Activated naive CD4-positive, alpha-beta T cell treated with anti-CD3 and anti-CD28 coated beads, Interleukin-2, amount 10 ng/mL, durations not matched to agents 7 days and 5 days (primary cell): Measurements from ENCODE around the gene MTHFD1L.
"Not testable (repeated sequence)": the region's sequence is repeated elsewhere in the genome, so short reads cannot be mapped to it uniquely, and the experiment has no call there.

ENCODE experiments used
- CTCF ChIA-PET: fragments of 350-600 bp; sonication (Branson Sonifier 250); formaldehyde crosslinking; loops from one replicate; lab custom pipeline; 2021; ENCODE audit warnings: antibody characterized with exemption; lab: Charles Lee
- DNase-seq: peaks from one replicate; pipeline ENCODE4 v3.0.0-alpha.2; 2020
- H3K27ac Mint-ChIP-seq: one replicate; pipeline ENCODE4 v1.8.0; 2021; ENCODE audit warnings: mild to moderate bottlenecking, moderate library complexity, mixed read lengths
- H3K27me3 Mint-ChIP-seq: one replicate; pipeline ENCODE4 v1.8.0; 2021; ENCODE audit warnings: mild to moderate bottlenecking, mixed read lengths
- H3K36me3 Mint-ChIP-seq: one replicate; pipeline ENCODE4 v1.8.0; 2021; ENCODE audit warnings: mixed read lengths
- H3K4me1 Mint-ChIP-seq: one replicate; pipeline ENCODE4 v1.8.0; 2021; ENCODE audit warnings: mixed read lengths
- H3K4me3 Mint-ChIP-seq: one replicate; pipeline ENCODE4 v1.8.0; 2021; ENCODE audit warnings: mild to moderate bottlenecking, moderate library complexity, mixed read lengths
- H3K9me3 Mint-ChIP-seq: one replicate; pipeline ENCODE4 v1.8.0; 2021; ENCODE audit warnings: mixed read lengths

Gene MTHFD1L

GRCh38 chr6:151034825-151035781, 169.6 kb downstream of the MTHFD1L start:
- Mint-ChIP-seq H3K9me3 (no peaks in the 10 kb centered on the region), H3K4me1 (no peaks in the 10 kb centered on the region), H3K4me3 (no peak overlapping the region), H3K27me3 (no peaks in the 10 kb centered on the region), H3K27ac (no peak overlapping the region), H3K36me3 (peaks cover 39% of the 10 kb centered on the region)
- CTCF ChIA-PET = interaction anchor here (0.9 kb wide), 1 partner anchor 32 kb away, joined by 5 read pairs; no protein-coding TSS in a partner anchor
- DNase-seq = no peak

DNA sequence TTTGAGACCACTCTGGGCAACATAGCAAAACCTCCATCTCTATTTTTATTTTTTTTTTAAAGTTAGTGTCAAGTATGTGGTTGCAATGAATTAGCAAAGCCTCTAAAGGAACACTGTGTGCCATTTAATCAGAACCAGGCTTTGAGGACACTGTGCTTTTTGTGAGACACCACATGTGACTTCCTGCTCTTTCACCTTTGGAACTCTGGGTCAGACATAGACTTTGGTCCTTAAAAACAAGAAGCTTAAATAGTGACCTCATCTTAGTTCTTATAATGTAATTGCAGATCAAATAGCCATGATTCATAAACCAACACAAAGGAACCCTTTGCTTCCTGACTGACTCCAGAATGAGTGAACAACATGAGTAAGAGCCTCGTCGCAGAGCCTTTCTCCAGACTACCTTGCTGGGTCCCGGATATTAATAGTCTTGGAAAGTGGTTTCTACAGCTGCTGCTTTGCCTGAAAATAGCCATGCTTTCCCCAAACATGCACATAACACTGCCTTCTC, 170.8 kb downstream of the MTHFD1L start:
- H3K9me3 Mint-ChIP-seq, H3K4me3 Mint-ChIP-seq, DNase-seq, H3K27ac Mint-ChIP-seq, H3K4me1 Mint-ChIP-seq, H3K27me3 Mint-ChIP-seq: not testable (repeated sequence)
- CTCF ChIA-PET = interaction anchor here (1.8 kb wide), 1 partner anchor 289 kb away, joined by 5 read pairs; no protein-coding TSS in a partner anchor
- peaks cover 39% of the 10 kb centered on the region for H3K36me3 Mint-ChIP-seq

GRCh38 chr6:151036869-151037680, 171.6 kb downstream of the MTHFD1L start:
- no peak overlapping the region for H3K4me3 Mint-ChIP-seq
- peaks cover 7% of the 10 kb centered on the region for H3K4me1 Mint-ChIP-seq
- H3K9me3 Mint-ChIP-seq = no peaks in the 10 kb centered on the region
- H3K27ac Mint-ChIP-seq = no peak overlapping the region
- CTCF ChIA-PET = interaction anchor here (1.8 kb wide), 1 partner anchor 288 kb away, joined by 5 read pairs; no protein-coding TSS in a partner anchor
- DNase-seq = no peak
- peaks cover 35% of the 10 kb centered on the region for H3K36me3 Mint-ChIP-seq
- no peaks in the 10 kb centered on the region for H3K27me3 Mint-ChIP-seq

DNA sequence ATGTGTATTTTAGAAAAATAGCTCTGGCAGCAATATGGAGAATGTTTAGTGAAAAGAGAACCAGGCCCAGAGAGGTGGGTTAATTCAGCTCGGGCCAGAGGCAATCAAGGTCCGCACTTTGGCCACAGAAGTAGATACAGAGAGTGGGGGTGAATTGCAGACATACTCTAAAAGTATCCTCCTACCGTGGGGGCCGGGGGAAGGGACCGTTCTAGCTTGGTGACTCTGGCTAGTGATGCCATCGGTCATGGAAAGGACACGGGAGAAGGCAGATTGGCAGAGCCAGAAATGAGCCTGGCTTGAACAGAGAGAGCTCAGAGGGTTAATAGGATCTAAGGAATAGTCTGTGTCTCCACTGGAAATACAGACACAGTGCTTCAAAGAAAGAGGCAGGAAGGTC, 173.1 kb downstream of the MTHFD1L start:
- Mint-ChIP-seq H3K4me3 (no peak overlapping the region), H3K27me3 (no peaks in the 10 kb centered on the region), H3K36me3 (peaks cover 36% of the 10 kb centered on the region), H3K4me1 (peaks cover 7% of the 10 kb centered on the region), H3K27ac (no peak overlapping the region), H3K9me3 (no peaks in the 10 kb centered on the region)
- no peak for DNase-seq
- CTCF ChIA-PET = no interaction called here

- H3K27me3 Mint-ChIP-seq, H3K4me3 Mint-ChIP-seq, H3K9me3 Mint-ChIP-seq, H3K27ac Mint-ChIP-seq, H3K4me1 Mint-ChIP-seq, CTCF ChIA-PET, DNase-seq: not testable (repeated sequence)
- peaks cover 38% of the 10 kb centered on the region for H3K36me3 Mint-ChIP-seq
Measured at GRCh38 chr6:151040888-151041521, 175.5 kb downstream of the MTHFD1L start.

DNA sequence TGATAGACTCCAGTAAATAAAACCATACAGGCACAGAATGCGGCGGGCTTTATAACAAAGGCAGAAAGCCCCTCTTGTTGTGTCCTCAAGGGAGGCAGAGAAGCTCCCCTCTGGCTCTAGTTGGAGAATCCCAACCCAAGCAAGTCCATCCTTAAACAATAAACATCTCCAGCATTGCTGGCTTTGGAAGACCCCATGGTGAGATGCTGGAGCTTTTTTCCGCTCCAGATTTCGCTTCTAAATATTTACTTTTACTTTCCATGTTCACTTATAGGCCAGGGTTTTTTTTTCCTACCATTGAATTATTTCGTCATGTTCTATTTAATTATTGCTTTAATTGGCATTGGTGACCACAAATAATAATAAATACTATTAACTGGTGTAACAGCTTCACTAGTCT, 176.2 kb downstream of the MTHFD1L start:
- H3K4me1 Mint-ChIP-seq = peaks cover 7% of the 10 kb centered on the region
- peaks cover 40% of the 10 kb centered on the region for H3K36me3 Mint-ChIP-seq
- no peak overlapping the region for H3K27ac Mint-ChIP-seq
- no peaks in the 10 kb centered on the region for H3K9me3 Mint-ChIP-seq
- H3K4me3 Mint-ChIP-seq = no peak overlapping the region
- no peak for DNase-seq
- no peaks in the 10 kb centered on the region for H3K27me3 Mint-ChIP-seq
- CTCF ChIA-PET = no interaction called here

DNA sequence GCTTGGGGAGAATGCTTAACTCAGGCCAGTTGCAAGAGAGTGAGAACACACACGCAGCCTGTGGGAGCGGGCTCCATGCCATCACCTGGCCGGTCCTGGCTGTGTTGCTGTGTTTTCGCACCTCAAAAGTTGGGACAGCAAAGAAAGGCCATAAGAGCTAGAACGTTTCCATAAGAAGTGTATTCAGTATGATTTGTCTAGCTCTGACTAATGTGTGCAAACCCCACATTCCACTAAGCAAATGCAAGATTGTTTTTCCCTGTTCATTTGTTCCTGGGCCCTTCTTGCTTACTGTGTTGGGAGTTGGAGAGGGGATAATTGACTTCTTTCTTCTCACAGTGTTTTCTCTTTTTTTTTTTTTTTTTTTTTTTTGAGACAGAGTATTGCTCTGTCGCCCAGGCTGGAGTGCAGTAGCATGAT, 177.4 kb downstream of the MTHFD1L start:
- DNase-seq, H3K4me1 Mint-ChIP-seq, H3K27ac Mint-ChIP-seq, CTCF ChIA-PET, H3K27me3 Mint-ChIP-seq, H3K9me3 Mint-ChIP-seq, H3K4me3 Mint-ChIP-seq: not testable (repeated sequence)
- H3K36me3 Mint-ChIP-seq = peaks cover 40% of the 10 kb centered on the region

DNA sequence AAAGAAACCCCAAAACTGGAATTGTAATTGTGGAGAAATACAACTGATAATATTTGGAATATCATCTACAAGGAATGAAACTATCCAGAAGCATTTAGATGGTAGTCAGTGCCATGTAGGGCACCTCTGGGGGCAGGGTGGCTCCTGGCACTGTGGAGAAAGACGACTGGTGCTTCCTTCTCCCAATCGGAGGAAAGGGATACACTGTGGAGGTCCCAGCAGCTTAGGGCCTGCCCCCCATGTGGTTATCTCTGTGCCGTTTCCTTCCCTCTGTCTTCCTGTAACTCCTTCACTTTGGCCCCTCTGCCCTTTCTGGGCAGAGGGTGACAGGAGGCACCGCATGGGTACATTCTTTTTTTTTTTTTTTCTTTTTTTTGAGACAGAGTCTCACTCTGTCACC, 178.4 kb downstream of the MTHFD1L start:
- Mint-ChIP-seq H3K4me3 (no peak overlapping the region), H3K36me3 (peaks cover 41% of the 10 kb centered on the region), H3K9me3 (peaks cover 12% of the 10 kb centered on the region), H3K27me3 (no peaks in the 10 kb centered on the region), H3K4me1 (peaks cover 7% of the 10 kb centered on the region), H3K27ac (no peak overlapping the region)
- CTCF ChIA-PET = no interaction called here
- no peak for DNase-seq

DNA sequence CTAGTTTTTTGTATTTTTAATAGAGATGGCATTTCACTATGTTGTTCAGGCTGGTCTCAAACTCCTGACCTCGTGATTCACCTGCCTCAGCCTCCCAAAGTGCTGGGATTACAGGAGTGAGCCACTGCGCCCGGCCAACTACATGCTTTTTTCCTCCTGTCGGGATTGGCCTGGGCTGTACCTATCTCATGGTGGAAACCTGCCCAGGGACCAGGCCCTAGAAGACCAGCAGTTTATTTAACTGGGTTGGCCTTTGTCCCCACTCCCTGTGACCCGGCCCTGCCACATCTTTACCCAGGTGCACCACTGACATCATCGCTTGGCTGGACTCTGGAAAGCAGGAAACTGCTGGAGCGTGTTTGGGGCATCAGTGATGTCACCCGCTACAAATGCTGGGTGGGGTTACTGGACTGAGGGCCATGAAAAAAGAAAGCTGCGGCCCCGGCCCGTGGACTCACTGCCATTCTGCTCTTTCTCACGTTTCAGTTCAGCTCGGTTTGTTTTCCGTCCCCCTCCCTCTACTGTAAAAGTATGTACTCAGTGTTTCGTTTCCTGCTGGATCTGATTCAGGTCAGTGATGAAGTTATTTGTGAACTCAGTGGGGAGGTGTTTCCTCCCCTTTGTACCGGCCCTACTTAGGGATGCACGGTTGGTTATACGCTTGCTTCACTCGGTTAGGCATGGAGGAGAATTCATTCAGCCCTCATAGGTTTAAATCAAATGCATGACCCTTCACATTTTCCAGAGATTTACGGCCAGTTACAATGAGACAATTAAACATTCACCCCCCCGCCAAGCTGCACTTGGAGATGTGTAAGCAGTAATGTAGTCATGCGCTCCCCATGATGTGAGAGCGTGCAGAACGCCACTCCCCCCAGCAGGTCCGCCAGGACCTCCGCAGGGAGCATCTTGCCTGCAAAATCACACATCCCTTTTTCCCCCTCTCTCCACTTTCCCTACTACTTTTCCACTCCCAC, 179.3 kb downstream of the MTHFD1L start:
- Mint-ChIP-seq H3K27ac (peak overlapping the region; percentile 13), H3K4me1 (peaks cover 7% of the 10 kb centered on the region), H3K27me3 (no peaks in the 10 kb centered on the region), H3K9me3 (peaks cover 12% of the 10 kb centered on the region), H3K4me3 (no peak overlapping the region), H3K36me3 (peaks cover 42% of the 10 kb centered on the region)
- no peak for DNase-seq
- CTCF ChIA-PET = no interaction called here

DNA sequence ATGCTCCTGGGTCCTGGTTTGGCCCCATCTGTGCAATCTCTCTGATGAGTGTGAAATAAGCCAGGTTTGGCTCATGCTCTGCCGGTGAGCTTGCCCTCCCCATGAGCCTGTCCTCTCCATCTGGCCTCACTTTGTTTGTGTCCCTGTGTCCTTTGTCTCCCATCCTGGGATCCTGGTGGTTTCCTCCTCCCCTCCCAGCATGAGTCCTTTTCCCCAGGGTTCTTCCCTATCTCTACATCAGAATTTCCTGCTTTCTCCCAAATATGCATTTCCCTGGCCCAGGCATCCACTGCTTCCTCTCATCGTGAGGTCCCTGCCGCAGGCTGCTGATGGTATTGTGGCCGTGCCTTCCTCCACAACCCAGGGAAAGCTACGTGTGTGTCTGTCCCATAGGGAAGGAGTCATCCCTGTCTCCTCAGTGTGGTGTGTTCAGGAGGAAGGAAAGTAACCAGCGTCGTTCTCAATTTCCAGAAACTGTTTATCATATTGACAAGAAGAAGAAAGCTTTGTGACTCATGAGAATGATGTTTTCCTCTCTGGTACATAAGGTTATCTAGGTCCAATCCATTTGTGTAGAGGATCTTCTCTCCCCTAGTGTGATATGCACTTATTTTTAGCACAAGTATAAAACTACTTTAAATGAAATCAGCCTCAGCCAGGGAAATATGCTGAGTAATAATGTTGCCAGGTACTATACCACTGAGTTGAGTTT, 180.2 kb downstream of the MTHFD1L start:
- H3K4me1 Mint-ChIP-seq, CTCF ChIA-PET, DNase-seq, H3K4me3 Mint-ChIP-seq, H3K27me3 Mint-ChIP-seq: not testable (repeated sequence)
- Mint-ChIP-seq H3K36me3 (peaks cover 46% of the 10 kb centered on the region), H3K27ac (peak overlapping the region; percentile 13), H3K9me3 (peaks cover 12% of the 10 kb centered on the region)

- DNase-seq = no peak
- Mint-ChIP-seq H3K27me3 (no peaks in the 10 kb centered on the region), H3K4me1 (no peaks in the 10 kb centered on the region), H3K36me3 (peaks cover 34% of the 10 kb centered on the region), H3K9me3 (peaks cover 12% of the 10 kb centered on the region), H3K4me3 (no peak overlapping the region), H3K27ac (no peak overlapping the region)
- CTCF ChIA-PET = interaction anchor here (1.7 kb wide), 1 partner anchor 273 kb away, joined by 6 read pairs; no protein-coding TSS in a partner anchor
Measured at GRCh38 chr6:151051164-151051563, 185.7 kb downstream of the MTHFD1L start.

DNA sequence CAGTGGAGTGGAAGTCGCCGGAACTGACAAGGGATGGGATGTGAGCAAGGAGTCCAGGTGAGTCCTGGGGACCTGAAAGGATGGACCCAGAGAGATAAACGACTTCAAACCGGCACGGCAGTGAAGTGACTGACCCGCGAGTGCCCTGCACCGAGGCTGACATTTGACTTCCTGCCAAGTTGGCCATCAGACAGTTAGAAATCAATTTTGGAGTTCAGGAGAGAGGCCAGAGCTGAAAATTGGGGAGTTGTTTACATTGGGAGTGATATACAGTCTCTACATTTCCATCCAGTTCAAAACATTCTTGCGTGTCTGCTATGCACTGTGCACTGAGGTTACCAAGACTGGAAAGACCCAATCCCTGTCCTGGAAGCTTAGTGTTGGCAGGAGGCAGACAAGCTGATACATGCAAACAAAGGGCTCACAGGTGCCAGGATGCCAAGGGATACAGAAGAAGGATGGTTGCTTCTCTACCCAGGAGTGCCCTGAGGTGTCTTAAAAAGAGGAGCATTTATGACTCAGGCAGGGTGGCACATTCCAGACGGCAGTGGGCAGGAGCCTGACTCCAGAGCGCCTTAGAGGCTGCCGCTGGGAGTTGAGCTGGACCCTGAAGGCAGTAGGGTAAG, 186.6 kb downstream of the MTHFD1L start:
- Mint-ChIP-seq H3K27ac (no peak overlapping the region), H3K9me3 (peaks cover 11% of the 10 kb centered on the region), H3K4me1 (no peaks in the 10 kb centered on the region), H3K36me3 (peaks cover 29% of the 10 kb centered on the region), H3K4me3 (no peak overlapping the region), H3K27me3 (no peaks in the 10 kb centered on the region)
- DNase-seq = no peak
- CTCF ChIA-PET = interaction anchor here (1.0 to 1.7 kb wide), 2 partner anchors 272 to 273 kb away, joined by 3 to 6 read pairs; no protein-coding TSS in a partner anchor
